CD14-positive monocyte (primary cell): ENCODE measurements around the gene CDKAL1. TPM values are rescaled to one million over a fixed set of nuclear protein-coding genes. Genes with fewer than 3 reads are reported as not detected.

ENCODE experiments used
- DNase-seq, 3 donors: peaks; one replicate each; pipeline ENCODE4 v3.0.0-alpha.2; 2011 to 2022
- H2AFZ ChIP-seq: 2 replicates; pipeline ENCODE4 v1.6.0; 2012; ENCODE audit warnings: mild to moderate bottlenecking, low read depth, low read length, inconsistent platforms; ENCODE audit not compliant: insufficient read depth, poor library complexity, severe bottlenecking
- H3K27ac ChIP-seq, 2 donors: 1 replicate in 1 of 2; 2 replicates in 1 of 2; pipeline ENCODE4 v1.5.1; 2012 to 2013; ENCODE audit warnings: low read length in 2 of 2, control low read depth in 1 of 2, inconsistent platforms in 1 of 2, low read depth in 1 of 2, mild to moderate bottlenecking in 1 of 2
- H3K27me3 ChIP-seq, 2 donors: one replicate each; pipeline versions ENCODE4 v1.6.0 to v1.6.1; 2011 to 2013; ENCODE audit warnings: low read length in 2 of 2; ENCODE audit not compliant: control insufficient read depth in 2 of 2, insufficient read depth in 2 of 2
- H3K36me3 ChIP-seq, 2 donors: replicated peaks in 1 of 2; 1 replicate in 1 of 2; 2 replicates in 1 of 2; pipeline versions ENCODE4 v1.5.1 to v1.6.1; 2012 to 2013; ENCODE audit warnings: low read length in 2 of 2, control low read depth in 1 of 2, inconsistent platforms in 1 of 2, mild to moderate bottlenecking in 1 of 2; ENCODE audit not compliant: insufficient read depth in 2 of 2, control insufficient read depth in 1 of 2
- H3K4me1 ChIP-seq, 2 donors: 1 replicate in 1 of 2; 2 replicates in 1 of 2; pipeline versions ENCODE4 v1.5.1 to v1.6.1; 2012 to 2013; ENCODE audit warnings: low read length in 2 of 2, control low read depth in 1 of 2, inconsistent platforms in 1 of 2, mild to moderate bottlenecking in 1 of 2, moderate library complexity in 1 of 2; ENCODE audit not compliant: insufficient read depth in 2 of 2, control insufficient read depth in 1 of 2
- H3K4me2 ChIP-seq: replicated peaks from 2 replicates; pipeline ENCODE3; 2012; ENCODE audit warnings: low read length, moderate library complexity, mild to moderate bottlenecking; ENCODE audit not compliant: poor library complexity, severe bottlenecking; ENCODE audit errors: extremely low read depth
- H3K4me3 ChIP-seq, 3 experiments: fragments of 200-600 bp in 1 of 3; sonication (generic) in 1 of 3; replicated peaks in 1 of 3; 1 replicate in 2 of 3; 2 replicates in 1 of 3; pipeline ENCODE4 v1.5.1; 2011 to 2013; ENCODE audit warnings: low read length in 3 of 3, mild to moderate bottlenecking in 3 of 3, control low read depth in 2 of 3, low read depth in 2 of 3, inconsistent platforms in 1 of 3, moderate library complexity in 1 of 3
- H3K79me2 ChIP-seq: 2 replicates; pipeline ENCODE4 v1.6.0; 2012; ENCODE audit warnings: mild to moderate bottlenecking, control low read depth, inconsistent platforms, low read length, moderate library complexity; ENCODE audit not compliant: insufficient read depth
- H3K9ac ChIP-seq: 2 replicates; pipeline ENCODE4 v1.6.0; 2017; ENCODE audit warnings: low read length, mild to moderate bottlenecking; ENCODE audit not compliant: insufficient read depth, poor library complexity, severe bottlenecking
- H3K9me3 ChIP-seq, 2 donors: replicated peaks in 1 of 2; 1 replicate in 1 of 2; 2 replicates in 1 of 2; pipeline versions ENCODE4 v1.5.1 to v1.6.1; 2012 to 2013; ENCODE audit warnings: low read length in 2 of 2, control low read depth in 1 of 2; ENCODE audit not compliant: control insufficient read depth in 1 of 2, insufficient read depth in 1 of 2
- H4K20me1 ChIP-seq: 2 replicates; pipeline ENCODE4 v1.6.0; 2012; ENCODE audit warnings: mild to moderate bottlenecking, low read length, control low read depth, moderate library complexity; ENCODE audit not compliant: insufficient read depth
- H3K27ac Mint-ChIP-seq, 7 donors: one replicate each; pipeline ENCODE4 v1.8.0; 2020; ENCODE audit warnings: mild to moderate bottlenecking in 7 of 7, mixed read lengths in 7 of 7, moderate library complexity in 6 of 7, inconsistent platforms in 2 of 7
- H3K27me3 Mint-ChIP-seq, 3 donors: one replicate each; pipeline ENCODE4 v1.8.0; 2021 to 2022; ENCODE audit warnings: low read depth in 3 of 3, mild to moderate bottlenecking in 3 of 3, mixed read lengths in 3 of 3, moderate library complexity in 3 of 3, inconsistent platforms in 1 of 3
- H3K36me3 Mint-ChIP-seq, 2 donors: one replicate each; pipeline ENCODE4 v1.8.0; 2020; ENCODE audit warnings: mixed read lengths in 2 of 2, inconsistent platforms in 1 of 2, mild to moderate bottlenecking in 1 of 2
- H3K4me1 Mint-ChIP-seq: one replicate; pipeline ENCODE4 v1.8.0; 2020; ENCODE audit warnings: mild to moderate bottlenecking, mixed read lengths
- H3K4me3 Mint-ChIP-seq, 2 donors: one replicate each; pipeline ENCODE4 v1.8.0; 2020; ENCODE audit warnings: mild to moderate bottlenecking in 2 of 2, mixed read lengths in 2 of 2, moderate library complexity in 1 of 2
- H3K9me3 Mint-ChIP-seq, 7 donors: one replicate each; pipeline ENCODE4 v1.8.0; 2020 to 2022; ENCODE audit warnings: mixed read lengths in 7 of 7, mild to moderate bottlenecking in 6 of 7, moderate library complexity in 6 of 7, inconsistent platforms in 2 of 7
- WGBS: methylation state at CpG from one replicate; pipeline ENCODE4 v1.1.5; 2013; ENCODE audit warnings: missing lambda C conversion rate; ENCODE audit not compliant: insufficient coverage; 5-methylcytosine and 5-hydroxymethylcytosine counted together
- intact Hi-C, 2 donors: fragments of 100-400 bp; cut with micrococcal nuclease; formaldehyde crosslinking; loops; one replicate each; pipeline versions ENCODE4 v1.15.0 to v1.15.1; 2023
- polyA plus RNA-seq, 3 donors: library from polyadenylated mRNA; depleted of rRNA in 1 of 3; unstranded in 2 of 3; stranded (reverse) in 1 of 3; fragments of 300-500 nt in 2 of 3; fragments of >200 nt in 1 of 3; fragmentation: Illumina TruSeq in 2 of 3; gene quantifications; 1 replicate in 2 of 3; 2 replicates in 1 of 3; pipeline ENCODE4 v1.2.3, GENCODE V29; 2012 to 2021
- TF ChIP-seq, protein P1 (sequence below): fragments of 200-600 bp; IDR thresholded peaks from one replicate; pipeline ENCODE4 v1.8.0; 2022; ENCODE audit warnings: antibody characterized with exemption, mild to moderate bottlenecking

CDKAL1 gene
- polyA plus RNA-seq, 3 donors, result 3.2 to 12.4 (median 8.3) TPM

DNA sequence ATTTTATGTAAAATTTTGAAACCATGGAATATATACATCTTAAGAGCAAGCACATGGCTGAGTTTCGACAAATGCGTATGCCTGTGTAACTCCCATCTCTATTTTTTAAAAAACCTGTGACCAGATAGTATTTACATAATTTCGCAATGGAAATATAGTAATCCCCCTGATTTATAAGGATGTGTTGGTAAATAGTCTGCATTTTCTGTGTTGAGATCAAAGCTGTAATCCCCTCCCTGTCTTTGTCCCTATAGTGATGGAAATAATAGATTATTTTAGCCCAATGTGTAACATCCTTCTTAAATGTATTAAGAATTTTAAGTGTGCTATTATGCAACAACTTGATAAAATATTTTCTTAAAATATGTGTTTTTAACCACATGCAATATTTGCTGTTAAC lies 267.3 kb downstream of the CDKAL1 start:
- Mint-ChIP-seq H3K27ac (no peak overlapping the region), H3K36me3 (peaks cover 8 to 10% of the 10 kb centered on the region in 2 donors), H3K9me3 (peaks cover 0 to 9% (median 5%) of the 10 kb centered on the region in 7 donors), H3K4me3 (no peak overlapping the region), H3K4me1 (no peaks in the 10 kb centered on the region), H3K27me3 (peaks cover 0 to 3% (median 0%) of the 10 kb centered on the region in 3 donors)
- Histone ChIP-seq H3K4me2 (no peak overlapping the region), H3K4me1 (no peaks in the 10 kb centered on the region), H3K9me3 (no peaks in the 10 kb centered on the region), H3K27ac (no peak overlapping the region), H3K4me3 (no peak overlapping the region), H3K36me3 (no peaks in the 10 kb centered on the region), H4K20me1 (no peaks in the 10 kb centered on the region), H2AFZ (no peak overlapping the region), H3K27me3 (no peaks in the 10 kb centered on the region), H3K9ac (no peak overlapping the region), H3K79me2 (no peaks in the 10 kb centered on the region)
- WGBS, result no CpG with 5 or more reads among the region's 3 CpGs
- intact Hi-C loops, result no loop called here
- TF ChIP-seq, protein P1, sequence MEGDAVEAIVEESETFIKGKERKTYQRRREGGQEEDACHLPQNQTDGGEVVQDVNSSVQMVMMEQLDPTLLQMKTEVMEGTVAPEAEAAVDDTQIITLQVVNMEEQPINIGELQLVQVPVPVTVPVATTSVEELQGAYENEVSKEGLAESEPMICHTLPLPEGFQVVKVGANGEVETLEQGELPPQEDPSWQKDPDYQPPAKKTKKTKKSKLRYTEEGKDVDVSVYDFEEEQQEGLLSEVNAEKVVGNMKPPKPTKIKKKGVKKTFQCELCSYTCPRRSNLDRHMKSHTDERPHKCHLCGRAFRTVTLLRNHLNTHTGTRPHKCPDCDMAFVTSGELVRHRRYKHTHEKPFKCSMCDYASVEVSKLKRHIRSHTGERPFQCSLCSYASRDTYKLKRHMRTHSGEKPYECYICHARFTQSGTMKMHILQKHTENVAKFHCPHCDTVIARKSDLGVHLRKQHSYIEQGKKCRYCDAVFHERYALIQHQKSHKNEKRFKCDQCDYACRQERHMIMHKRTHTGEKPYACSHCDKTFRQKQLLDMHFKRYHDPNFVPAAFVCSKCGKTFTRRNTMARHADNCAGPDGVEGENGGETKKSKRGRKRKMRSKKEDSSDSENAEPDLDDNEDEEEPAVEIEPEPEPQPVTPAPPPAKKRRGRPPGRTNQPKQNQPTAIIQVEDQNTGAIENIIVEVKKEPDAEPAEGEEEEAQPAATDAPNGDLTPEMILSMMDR, result no peak
- DNase-seq, result no peak

DNA sequence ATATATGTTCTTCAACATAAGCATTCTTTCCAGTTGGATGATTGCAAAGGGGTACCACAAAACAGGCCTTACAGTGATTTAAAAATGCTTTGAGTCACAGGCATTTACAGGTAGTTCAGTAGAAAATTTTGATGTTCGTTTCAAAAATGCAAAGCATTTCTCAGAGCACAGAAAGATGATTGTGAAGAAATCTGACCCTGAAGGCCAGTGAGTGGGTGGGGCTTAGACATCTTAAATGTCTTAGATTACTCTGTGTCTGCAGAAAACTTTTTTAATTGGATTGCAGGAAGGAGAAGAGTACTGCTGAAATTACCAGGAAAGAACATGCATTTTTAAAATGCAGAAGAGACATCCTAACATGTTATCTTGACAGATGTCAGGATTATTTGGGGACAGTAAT lies 268.3 kb downstream of the CDKAL1 start:
- Histone ChIP-seq H3K27ac (no peak overlapping the region), H3K9ac (no peak overlapping the region), H3K4me1 (no peaks in the 10 kb centered on the region), H3K79me2 (no peaks in the 10 kb centered on the region), H3K9me3 (no peaks in the 10 kb centered on the region), H4K20me1 (no peaks in the 10 kb centered on the region), H2AFZ (no peak overlapping the region), H3K27me3 (no peaks in the 10 kb centered on the region), H3K4me3 (no peak overlapping the region), H3K4me2 (no peak overlapping the region), H3K36me3 (no peaks in the 10 kb centered on the region)
- no peak for DNase-seq
- peaks cover 0 to 10% (median 5%) of the 10 kb centered on the region in 7 donors for H3K9me3 Mint-ChIP-seq
- TF ChIP-seq, protein P1, result no peak
- H3K27me3 Mint-ChIP-seq, result peaks cover 0 to 3% (median 0%) of the 10 kb centered on the region in 3 donors
- H3K27ac Mint-ChIP-seq, result no peak overlapping the region
- H3K4me1 Mint-ChIP-seq, result no peaks in the 10 kb centered on the region
- intact Hi-C loops, result no loop called here
- WGBS, result no CpG with 5 or more reads among the region's 1 CpG
- no peak overlapping the region for H3K4me3 Mint-ChIP-seq
- H3K36me3 Mint-ChIP-seq, result peaks cover 6 to 8% of the 10 kb centered on the region in 2 donors
